Measurements from ENCODE around the gene FEN1. TPM values are rescaled to one million over a fixed set of nuclear protein-coding genes. Genes with fewer than 3 reads are reported as not detected.

The FEN1 gene
- total and polyA plus RNA-seq, 2 of the 13 experiments (the other 11 are each of a cell fraction or from before 2014, with no cell fraction given) = 12.4 to 102 TPM

DNA sequence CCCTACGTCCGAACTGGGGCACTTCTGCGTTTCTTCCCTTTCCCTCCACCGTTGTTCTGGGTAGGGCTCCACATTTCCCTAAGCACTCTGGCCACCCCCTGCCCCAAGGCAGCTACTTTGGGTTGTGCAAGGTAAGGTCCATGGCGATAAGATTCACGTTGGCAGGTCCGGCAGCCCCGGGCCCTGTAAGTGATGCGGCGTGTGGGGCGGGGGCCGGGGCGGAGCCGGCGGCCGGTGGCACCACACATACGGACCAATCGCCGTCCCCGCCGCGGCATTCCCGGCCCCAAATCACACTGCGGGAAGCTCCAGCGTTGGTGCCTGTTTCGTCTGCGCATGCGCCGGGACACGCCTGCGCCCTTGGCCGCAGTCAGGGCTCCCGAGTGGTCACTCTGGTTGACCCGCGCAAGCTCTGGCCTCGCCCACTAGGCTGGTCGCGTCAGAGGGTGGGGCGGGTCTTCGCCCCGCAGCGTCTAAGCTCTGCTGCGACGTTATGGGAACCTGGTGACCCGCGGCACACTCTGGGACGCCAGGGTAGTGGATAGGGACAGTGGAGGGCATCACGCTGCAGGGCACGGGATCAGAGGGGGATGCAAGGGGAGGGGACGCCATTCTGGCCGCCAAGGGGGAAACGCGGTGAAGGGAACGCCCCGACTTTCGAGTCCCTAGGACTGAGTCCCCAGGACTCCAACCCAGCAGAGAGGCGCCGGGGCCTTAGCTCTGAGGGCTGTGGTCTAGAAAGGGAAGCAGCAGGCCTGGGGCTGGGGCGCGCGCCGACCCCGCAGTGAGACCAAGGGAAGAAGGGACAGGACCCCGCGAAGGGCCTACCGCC is 22.5 kb downstream of the FEN1 start (continued):
- TF ChIP-seq ZBTB8A (CRISPR knock-in tag; IDR thresholded peaks at IDR 0.05; ENCODE audit: borderline replicate concordance, low read depth) (no peak), HIC2 (CRISPR knock-in tag; IDR thresholded peaks at IDR 0.05; ENCODE audit: low read depth) (no peak; the same call in 1 of the 2 replicates), TBX2 (CRISPR knock-in tag; IDR thresholded peaks at IDR 0.05; ENCODE audit: borderline replicate concordance) (peak; percentile 79), ZC3H13 (CRISPR knock-in tag; IDR thresholded peaks at IDR 0.05) (peak; percentile 99), MXI1 (IDR thresholded peaks at IDR 0.05; ENCODE audit: borderline replicate concordance, low read depth, low read length) (peak; percentile 72; the same call in 1 of the 3 replicates), TRIM22 (IDR thresholded peaks at IDR 0.05) (no peak), ZNF260 (CRISPR knock-in tag; IDR thresholded peaks at IDR 0.05; ENCODE audit: borderline replicate concordance, low read depth) (no peak), ZNF652 (CRISPR knock-in tag; IDR thresholded peaks at IDR 0.05; ENCODE audit: borderline replicate concordance, low read depth) (no peak), NFRKB (IDR thresholded peaks at IDR 0.05) (no peak), ZNF558 (CRISPR knock-in tag; IDR thresholded peaks at IDR 0.05; ENCODE audit: borderline replicate concordance) (no peak), ZNF7 (CRISPR knock-in tag; IDR thresholded peaks at IDR 0.05) (no peak), ZNF350 (CRISPR knock-in tag; IDR thresholded peaks at IDR 0.05; ENCODE audit: borderline replicate concordance, low read depth) (peak; percentile 63; the same call in 1 of the 2 replicates), ZNF674 (CRISPR knock-in tag; IDR thresholded peaks at IDR 0.05; ENCODE audit: low read depth) (0 out of 2 replicates have a peak, but pooled peaks have one; percentile 68), DNMT1 (CRISPR knock-in tag; IDR thresholded peaks at IDR 0.05) (peak; percentile 18; the same call in 1 of the 2 replicates), ZNF460 (CRISPR knock-in tag; IDR thresholded peaks at IDR 0.05; ENCODE audit: borderline replicate concordance) (no peak), ZNF816 (CRISPR knock-in tag; IDR thresholded peaks at IDR 0.05; ENCODE audit: borderline replicate concordance) (no peak), GATAD2A (CRISPR knock-in tag; IDR thresholded peaks at IDR 0.05) (peak; percentile 20; the same call in 1 of the 2 replicates), ZNF160 (CRISPR knock-in tag; IDR thresholded peaks at IDR 0.05) (no peak), MAZ (IDR thresholded peaks at IDR 0.05; ENCODE audit: borderline replicate concordance, low read depth, low read length) (peak; percentile 81; the same call in 1 of the 2 replicates), MAZ (CRISPR knock-in tag; IDR thresholded peaks at IDR 0.05; ENCODE audit: low read depth) (peak; percentile 65; the same call in 1 of the 2 replicates), NFKB2 (CRISPR knock-in tag; IDR thresholded peaks at IDR 0.05; ENCODE audit: borderline replicate concordance) (peak; percentile 82; the same call in 1 of the 2 replicates), CBX1 (IDR thresholded peaks at IDR 0.05; ENCODE audit: low read depth) (no peak), NR3C1 (CRISPR knock-in tag; IDR thresholded peaks at IDR 0.05) (no peak), MIER3 (CRISPR knock-in tag; IDR thresholded peaks at IDR 0.05; ENCODE audit: borderline replicate concordance) (no peak; the same call in 1 of the 2 replicates)
- TF ChIP-seq, protein P1, sequence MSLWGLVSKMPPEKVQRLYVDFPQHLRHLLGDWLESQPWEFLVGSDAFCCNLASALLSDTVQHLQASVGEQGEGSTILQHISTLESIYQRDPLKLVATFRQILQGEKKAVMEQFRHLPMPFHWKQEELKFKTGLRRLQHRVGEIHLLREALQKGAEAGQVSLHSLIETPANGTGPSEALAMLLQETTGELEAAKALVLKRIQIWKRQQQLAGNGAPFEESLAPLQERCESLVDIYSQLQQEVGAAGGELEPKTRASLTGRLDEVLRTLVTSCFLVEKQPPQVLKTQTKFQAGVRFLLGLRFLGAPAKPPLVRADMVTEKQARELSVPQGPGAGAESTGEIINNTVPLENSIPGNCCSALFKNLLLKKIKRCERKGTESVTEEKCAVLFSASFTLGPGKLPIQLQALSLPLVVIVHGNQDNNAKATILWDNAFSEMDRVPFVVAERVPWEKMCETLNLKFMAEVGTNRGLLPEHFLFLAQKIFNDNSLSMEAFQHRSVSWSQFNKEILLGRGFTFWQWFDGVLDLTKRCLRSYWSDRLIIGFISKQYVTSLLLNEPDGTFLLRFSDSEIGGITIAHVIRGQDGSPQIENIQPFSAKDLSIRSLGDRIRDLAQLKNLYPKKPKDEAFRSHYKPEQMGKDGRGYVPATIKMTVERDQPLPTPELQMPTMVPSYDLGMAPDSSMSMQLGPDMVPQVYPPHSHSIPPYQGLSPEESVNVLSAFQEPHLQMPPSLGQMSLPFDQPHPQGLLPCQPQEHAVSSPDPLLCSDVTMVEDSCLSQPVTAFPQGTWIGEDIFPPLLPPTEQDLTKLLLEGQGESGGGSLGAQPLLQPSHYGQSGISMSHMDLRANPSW (CRISPR knock-in tag; IDR thresholded peaks at IDR 0.05; ENCODE audit: borderline replicate concordance) = peak; percentile 70
